ENCODE data around the gene PRKCE.

The PRKCE gene

DNA sequence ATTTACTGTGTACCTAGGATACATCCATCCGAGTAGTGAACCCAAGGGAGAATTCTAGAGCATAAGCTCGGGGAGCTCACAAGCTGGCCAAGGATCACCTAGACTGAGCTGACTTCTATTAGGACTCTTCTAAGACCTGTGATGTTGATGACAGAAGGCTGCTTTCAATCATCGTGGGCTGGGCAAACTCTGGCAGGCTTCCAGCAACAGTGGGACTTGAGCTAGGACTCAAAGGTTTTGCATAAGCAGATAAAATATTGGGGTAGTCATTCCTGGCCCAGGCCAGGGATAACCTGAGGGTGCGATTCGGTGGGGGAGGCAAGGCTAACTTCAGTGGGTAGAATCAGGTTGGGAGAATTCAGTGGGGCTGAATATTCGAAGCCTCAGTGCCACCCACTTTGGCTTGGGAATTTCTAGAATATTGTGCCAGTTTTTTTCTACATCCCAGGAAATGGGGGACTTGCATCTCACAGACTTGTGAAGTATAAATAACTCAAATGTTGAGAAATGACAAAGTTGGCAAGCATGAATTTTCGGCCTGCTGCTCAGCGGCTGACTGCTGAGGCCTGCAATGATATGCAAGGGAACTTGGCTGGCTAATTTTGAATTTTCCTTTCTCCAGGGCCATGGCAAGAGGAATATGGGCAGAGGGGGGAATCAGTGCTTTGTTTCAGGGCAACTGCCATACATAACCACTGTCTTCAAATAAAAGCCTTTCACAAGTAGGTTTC lies 274.3 kb downstream of the PRKCE start:
- no peak for DNase-seq (ENCODE audit: low read depth in 2 of 3, low spot score in 1 of 3)

DNA sequence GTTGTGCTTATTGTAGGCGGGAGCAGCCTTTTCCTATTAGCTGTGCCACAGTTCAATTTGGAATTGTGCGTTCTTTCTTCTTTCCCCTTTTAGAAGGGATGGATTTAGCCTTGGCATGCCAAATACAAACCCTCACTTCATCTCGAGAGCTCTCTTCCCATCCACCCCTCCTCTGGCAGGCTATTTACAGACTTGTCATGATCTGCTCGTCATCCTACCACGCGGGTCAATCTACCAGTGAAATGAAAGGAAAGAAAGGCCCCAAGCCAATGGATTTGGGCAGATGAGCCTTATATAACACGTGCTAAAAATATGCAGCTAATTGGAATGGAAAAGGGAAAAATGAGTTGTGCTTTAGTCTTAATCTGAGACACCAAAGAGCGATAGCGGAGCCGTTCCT lies 277.5 kb downstream of the PRKCE start:
- no peak for DNase-seq (ENCODE audit: low read depth in 2 of 3, low spot score in 1 of 3)

DNA sequence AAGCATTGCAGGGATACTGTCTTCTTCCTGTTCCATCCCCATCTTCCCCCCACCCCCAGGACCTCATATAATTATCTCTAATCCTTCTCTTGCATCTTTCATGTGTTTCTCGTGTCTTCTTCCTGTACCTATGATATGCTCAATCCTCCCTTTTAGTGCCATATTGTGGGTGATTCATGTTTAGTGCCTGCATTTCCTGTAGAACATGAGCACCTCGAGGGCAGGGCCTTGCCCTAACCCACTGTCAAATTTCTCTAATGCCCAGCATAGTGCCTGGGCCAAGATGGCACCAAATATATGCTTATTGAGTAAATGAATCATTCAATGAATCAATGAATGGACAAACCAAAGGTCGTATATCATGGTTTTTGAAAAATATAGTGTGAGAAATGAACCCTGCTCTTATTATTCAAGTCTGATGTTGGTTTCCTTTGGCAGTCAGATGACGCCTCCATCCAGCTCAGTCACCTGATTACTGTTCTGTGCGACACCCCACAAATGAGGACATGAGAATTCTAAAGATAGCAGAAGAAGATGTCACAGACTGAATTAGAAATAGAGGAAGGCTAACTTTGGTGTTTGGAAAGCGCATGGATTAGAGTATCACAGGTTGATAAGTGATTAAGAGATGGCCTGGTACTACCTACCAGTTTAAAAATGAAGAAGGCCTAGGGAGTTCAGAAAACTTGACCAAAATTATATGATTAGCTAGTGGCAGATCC lies 278.4 kb downstream of the PRKCE start:
- no peak for DNase-seq (ENCODE audit: low read depth in 2 of 3, low spot score in 1 of 3)

DNA sequence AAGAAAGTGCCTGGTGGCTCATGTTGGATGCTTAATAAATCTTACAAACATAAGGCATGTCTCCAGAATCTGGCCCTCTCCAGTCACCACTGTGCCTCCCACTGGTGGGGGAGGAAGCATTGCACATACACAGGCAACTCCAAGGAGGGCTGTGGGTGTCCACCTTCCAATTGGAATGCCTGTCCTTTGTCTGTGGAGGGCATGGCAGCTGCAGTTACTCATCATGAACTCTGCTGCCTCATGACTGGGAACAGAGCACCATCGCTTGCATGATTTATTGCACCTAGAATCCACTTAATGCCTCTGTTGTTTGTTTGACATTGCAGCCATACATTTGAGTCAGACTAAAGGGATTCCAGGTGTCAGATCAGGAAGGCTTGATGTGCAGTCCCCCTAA lies 278.9 kb downstream of the PRKCE start:
- no peak for DNase-seq (ENCODE audit: low read depth in 2 of 3, low spot score in 1 of 3)

DNA sequence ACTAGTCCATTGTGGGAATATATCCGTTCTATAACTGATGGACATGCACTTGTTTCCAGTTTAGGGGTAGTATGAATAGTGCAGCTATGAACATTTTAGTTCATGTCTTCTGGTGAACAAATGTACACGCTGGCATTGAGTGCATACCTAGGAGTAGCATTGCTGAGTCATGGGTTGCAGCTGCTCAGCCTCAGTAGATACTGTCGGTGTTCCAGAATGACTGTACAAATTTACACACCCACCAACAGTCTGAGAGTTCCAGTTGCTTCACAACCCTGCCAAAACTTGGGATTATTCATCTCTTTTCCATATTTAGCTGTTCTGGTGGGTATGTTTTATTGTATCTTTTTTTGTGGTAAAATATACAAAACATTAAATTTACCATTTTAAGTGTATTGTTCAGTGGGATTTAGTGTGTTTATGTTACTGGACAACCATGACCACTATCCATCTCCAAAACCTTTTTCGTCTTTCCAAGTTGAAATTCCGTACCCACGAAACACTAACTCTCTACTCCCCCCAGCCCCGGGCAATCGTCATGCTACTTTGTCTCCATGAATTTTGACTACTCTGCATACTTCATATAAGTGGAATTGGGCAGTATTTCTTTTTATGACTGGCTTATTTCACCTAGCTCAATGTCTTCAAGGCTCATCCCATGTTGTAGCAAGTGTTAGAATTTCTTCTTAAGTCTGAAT lies 281.0 kb downstream of the PRKCE start:
- DNase-seq (ENCODE audit: low read depth in 2 of 3, low spot score in 1 of 3), result no peak

DNA sequence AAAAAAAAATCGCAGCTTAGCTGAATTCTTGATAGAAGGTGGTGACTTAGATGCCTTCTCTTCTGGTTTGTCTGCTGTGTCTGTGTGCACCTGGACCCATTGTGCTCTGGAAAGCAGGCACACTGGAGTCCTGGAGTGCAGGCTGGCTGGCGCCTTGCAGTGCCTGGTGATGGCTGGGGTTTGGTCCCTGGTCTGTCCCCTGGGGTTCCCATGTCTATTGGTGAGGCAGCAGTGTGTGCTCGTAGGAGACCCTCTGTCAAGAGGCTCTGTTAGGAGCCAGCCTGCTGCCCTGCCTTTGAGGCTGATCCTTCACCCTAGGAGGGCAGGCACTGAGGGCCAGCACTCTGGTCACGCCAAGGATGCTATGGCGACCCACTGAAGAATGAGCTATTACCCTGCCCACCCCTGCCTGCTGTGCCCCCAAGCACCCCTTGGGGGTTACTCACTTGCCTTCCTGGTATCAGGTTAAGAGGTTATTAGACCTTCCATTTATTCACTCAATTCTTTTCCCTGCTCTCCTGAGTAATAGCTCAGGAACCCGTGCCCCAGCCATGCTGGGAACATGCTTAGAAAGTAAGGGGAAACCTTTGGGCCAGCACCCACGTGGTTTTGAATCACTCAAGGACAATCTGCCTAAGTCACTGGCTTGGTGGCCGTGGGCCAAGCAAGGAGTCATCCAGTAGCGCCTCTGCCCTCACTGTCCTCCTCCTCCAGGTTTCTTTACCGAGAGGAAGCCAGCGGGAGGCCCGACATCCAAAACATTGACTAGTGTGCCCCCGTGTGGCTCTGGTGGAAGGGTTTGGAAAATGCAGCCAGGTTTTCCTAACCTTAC lies 284.5 kb downstream of the PRKCE start:
- DNase-seq (ENCODE audit: low read depth in 2 of 3, low spot score in 1 of 3), result peak; percentile 35 to 49 (median 37)

DNA sequence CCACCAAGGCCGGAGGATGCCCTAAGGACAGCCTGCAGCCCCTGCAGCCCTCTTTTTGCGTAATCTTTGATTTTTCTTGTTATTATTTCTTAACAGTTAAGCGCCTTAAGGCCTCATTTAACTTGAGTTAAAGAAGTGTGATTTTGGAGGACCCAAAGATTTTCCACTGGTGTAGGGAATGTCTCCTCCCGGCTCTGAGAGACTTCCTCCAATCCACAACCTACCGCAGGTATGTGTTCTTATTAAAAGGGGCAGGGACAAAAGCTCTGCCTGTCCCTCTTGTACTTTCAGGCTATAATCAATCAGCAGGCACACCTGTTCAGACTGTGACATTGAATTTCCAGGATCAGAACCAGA lies 285.1 kb downstream of the PRKCE start:
- DNase-seq (ENCODE audit: low read depth in 2 of 3, low spot score in 1 of 3), result no peak

DNA sequence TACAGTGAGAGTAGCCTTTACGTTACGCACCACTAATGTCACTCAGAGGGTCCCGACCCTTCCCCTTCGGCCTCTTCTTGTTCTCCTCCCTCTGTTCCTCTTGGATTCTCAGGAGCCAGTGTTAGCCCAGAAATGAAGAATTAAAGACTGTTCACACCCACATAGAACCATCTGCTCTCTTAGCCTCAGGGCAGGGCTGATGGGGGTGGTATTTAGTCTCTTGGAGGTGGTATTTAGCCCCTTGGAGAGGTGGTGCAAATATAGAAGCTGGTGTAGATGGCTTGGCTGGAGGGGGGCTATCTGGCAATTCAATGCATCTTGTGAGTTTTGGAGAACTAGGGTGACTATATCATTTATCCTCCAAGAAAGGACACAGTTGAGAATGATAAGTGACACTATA lies 286.5 kb downstream of the PRKCE start:
- DNase-seq (ENCODE audit: low read depth in 2 of 3, low spot score in 1 of 3), result no peak

DNA sequence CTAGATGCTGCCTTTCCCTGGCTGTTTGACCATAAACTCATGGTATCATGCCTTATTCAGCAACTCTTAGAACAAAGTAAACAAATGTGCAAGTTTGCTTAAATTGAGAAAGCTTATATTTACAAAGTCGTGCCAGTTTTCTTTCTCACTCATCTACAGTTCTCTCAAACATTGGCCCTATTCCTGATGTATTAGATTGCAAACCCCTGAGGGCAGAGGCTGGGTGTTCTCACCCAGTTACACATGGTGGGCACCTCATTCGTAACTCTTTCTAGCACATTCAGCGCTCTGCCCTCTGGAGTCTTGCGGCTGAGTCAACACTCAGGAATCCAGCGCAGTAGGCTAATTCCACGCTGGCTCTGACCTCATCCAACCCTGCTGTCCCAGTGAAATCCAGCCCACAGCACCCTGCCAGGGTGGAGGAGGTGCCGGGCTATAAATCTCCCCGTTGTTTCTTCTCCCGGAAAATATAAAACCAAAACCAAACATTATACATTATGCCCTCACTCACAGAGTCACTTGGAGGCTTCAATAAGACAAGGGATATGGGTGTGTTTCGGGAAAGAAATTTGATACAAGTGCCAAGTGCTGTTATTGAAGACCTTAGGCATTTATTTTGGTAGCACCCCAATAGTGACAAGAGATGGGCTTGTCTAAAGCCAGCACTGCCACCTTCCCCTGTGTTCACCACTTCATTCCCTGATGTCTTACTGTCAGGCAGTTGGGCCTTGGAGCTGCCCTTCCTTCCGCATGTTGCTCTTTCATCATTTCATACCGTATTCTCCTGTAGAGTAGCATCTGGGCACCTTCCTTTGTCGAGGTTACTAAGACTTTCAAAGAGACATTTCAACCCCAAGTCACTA lies 287.4 kb downstream of the PRKCE start:
- no peak for DNase-seq (ENCODE audit: low read depth in 2 of 3, low spot score in 1 of 3)

DNA sequence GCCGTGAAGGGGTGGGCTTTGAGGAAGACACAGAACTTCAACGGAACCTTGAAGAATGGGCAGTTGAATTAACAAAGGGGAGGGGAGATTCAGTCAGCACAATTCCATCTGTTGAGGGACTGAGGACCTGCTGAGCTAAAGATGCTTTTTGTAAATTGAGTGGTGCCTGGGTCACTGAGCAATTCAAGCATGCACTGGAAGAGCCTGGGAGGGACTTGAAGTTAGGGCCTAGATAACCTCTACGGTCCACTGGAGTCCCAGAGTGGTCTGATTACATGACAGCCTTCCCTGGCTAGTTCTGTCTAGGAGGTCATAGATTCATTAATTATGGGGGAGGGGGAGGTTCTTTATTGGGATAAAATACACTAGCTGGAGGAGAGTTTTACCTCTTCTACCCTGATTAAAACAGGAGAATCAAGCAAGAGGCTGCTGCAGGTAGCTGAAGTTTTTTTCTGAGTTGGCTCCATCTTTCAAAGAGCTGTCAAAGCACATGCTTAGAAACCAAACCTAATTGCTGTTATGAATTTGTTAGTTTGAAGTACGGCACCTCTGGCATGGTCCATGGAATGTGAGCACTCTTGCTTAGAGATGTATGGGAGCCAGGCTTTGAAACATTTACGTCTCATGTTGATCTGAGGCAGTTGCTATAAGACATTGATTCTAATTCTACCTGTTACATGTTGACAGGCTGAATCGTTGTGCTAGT lies 290.2 kb downstream of the PRKCE start:
- DNase-seq (ENCODE audit: low read depth in 2 of 3, low spot score in 1 of 3), result no peak

DNA sequence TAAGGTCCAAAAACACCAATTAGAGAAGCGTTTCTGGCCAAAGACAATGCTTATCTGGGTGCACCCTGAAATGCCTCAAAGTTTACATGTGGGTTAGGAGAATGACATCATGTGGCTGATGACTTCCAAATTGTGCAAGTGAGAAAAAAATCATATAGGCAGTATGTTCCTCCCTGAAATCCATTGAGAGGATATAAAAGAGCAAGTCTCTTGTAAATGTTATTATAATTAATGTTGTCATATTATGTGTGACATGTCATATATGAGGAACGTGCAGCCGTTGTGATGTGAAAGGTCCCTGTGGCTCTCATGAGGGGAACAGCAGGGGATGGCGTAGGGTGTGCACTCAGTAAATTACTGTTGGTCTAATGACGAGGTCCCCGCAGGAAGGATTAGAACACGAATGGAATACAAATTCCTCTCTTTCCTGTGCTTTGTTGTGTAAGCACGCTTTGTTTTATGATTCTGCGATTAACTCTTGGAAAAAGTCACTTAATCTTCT lies 290.8 kb downstream of the PRKCE start:
- no peak for DNase-seq (ENCODE audit: low read depth in 2 of 3, low spot score in 1 of 3)

DNA sequence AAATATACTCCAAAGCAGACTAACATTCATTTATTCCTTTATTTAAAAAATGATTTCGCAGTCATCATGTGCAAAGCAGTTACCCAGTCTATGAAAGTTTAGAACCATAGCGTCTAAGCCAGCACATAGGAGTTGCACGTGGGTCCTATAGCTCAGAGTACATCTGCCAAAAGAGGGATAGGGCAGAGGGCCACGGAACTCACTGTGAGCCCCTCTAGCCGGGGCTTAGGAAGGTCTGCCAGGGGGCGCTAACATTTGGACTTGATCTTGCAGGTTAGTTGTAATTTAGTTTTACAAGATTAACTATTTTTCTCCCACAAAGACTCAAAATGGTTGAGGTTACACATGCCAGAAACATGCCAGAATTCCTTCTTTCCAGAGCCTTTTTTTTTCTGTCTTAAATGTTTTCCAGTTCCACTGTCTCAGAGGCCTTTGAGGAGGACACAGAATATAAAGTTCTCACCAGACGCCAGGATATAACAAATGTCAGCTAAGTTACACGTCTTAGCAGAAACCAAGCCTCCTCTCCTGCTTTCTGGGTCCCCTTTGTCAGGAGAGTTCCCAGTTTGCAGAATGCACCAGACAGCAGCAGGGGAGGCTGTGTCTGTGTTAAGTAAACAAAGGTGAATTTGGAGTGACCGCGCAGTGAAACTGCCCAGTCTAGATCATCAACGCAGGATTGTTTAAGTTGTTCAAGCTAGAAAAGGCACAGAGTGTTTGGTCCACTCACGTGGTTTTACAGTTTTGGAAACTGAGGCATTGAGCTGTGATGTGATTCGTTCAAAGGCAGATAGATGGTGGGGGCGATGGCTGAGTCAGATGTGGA lies 292.0 kb downstream of the PRKCE start:
- DNase-seq (ENCODE audit: low read depth in 2 of 3, low spot score in 1 of 3), result no peak

DNA sequence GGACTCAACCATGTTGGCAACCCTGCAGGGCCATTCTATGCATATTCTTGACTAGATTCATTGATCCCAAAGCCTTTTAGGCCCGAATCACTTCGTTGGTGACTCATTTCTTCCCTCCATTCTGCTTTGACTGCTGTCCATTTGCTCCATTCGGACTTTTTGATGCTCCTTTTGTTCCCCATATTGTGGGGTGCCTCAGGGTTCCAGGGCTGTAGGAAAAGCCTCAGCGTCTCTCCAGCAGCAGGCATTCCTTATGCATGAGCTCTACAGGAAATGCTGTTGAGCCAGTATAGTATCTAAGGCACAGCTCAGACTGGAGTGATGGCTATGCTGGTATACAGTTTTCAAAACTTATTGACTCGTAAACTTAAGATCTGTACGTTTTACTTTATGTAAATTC lies 292.6 kb downstream of the PRKCE start:
- DNase-seq (ENCODE audit: low read depth in 2 of 3, low spot score in 1 of 3), result no peak

DNA sequence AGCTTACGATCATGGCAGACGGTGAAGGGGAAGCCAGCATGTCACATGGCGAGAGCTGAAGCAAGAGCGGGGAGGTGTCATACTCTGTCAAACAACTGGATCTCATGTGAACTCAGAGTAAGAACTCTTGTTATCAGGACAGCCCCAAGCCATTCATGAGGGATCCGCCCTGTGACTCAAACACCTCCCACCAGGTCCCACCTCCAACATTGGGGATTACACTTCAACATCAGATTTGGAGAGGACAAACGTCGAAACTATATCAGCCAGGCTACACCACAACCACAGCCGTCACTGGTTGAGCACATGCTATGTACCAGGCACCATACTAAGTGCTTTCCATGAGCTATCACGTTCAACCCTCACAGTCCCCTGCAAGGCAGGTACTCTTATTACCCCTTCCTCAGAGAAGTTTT lies 293.8 kb downstream of the PRKCE start:
- no peak for DNase-seq (ENCODE audit: low read depth in 2 of 3, low spot score in 1 of 3)

DNA sequence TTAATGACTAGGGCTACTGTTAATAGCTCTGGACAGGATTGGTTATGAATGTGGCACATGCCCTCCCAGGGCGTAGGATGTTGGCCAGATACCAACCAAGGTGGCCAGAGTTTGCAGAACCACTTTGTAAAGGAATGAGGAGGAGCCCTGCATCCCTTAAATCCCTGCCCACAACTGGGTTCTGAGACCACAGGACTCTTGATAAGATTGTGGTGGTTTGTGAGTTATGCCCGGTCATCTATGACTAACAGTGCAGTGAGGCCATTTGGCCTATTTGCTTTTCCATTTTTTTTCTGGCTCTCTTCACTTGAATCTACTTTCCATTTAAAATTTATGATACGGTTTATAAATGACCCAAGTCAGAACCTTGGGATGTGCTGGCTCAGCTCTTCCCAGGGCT lies 294.5 kb downstream of the PRKCE start:
- DNase-seq (ENCODE audit: low read depth in 2 of 3, low spot score in 1 of 3), result no peak

DNA sequence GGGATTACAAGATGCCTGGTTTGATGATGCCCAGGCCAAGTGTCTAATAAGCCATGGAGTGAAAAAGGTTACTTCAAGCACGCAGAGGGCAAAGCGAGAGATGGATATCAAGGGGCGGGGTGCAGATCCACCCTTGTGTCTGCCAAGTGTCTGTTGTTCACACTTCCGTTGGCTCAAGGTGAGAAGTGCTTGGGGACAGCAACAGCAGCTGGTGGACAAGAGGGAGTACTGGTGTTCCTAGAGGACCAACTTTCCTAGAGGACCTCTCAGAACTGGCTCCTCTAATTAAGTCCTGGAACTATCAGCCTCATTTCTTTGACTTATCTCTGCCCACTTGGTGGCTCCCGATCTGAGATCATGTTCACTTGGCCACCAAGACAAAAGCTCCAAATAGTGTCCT lies 299.1 kb downstream of the PRKCE start:
- DNase-seq (ENCODE audit: low read depth in 2 of 3, low spot score in 1 of 3), result no peak

DNA sequence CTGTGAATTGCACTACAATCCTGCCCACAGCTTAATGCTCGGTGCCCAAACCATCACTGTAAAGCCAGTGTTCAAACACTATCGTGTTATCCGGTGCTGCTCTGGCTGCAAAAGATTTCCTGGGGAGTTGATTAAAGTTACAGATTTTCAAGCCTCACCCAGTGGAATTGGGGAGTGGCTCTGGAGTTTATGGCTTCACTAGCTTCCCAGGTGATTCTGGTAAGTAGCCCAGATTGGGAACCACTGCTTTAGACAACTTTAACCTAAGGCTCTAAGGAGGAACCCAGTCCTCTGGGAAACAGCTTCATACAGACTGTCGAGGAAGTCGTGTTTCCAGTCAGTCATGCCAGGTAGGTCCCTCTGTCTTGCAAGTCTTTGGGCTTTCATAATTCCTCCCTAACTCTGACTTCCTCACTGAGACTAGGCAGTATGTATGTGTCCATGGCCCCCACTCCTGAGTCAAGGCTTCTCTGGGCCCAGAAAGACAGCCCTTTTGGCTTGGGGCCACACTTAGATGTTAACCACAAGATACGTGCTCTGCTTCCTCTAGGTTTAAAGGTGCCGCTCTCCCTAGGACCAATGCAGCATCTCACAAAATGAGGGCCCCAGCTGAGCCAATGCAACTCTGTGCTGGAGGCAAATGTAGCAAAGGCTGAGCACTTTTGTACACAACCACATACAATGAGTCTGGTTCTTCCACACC lies 299.7 kb downstream of the PRKCE start:
- DNase-seq (ENCODE audit: low read depth in 2 of 3, low spot score in 1 of 3), result no peak

DNA sequence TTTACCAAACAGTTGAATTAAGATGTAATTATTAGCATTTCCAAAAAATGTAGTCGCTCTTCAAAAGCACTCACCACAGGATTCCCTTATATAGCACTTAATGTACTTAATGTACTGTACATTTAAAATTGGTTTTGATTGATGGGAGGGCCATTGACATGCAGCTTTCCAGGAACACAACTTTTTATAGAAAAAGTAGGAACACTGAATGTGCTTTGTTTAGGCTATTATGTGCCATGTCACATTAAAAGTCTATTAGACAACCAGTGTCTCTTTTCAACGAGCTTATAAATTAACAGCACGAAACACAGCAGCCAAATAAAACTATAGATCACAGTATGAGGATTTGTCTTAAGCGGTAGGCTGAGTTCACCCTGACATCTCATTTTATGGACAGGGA lies 301.1 kb downstream of the PRKCE start:
- DNase-seq (ENCODE audit: low read depth in 2 of 3, low spot score in 1 of 3), result no peak

Measured in stimulated activated CD4-positive, alpha-beta T cell treated with anti-CD3 and anti-CD28 coated beads, Interleukin-12 subunit alpha, Interleukin-12 subunit beta, amount 100 ng/mL, for 48 hours (primary cell).